PC-3 (cell line): ENCODE results near the gene GTPBP6. TPM values are rescaled to one million over a fixed set of nuclear protein-coding genes. Genes with fewer than 3 reads are reported as not detected.

Experiments used
- ATAC-seq: fragments of 200-7000 bp; cut with Tn5 transposase; 2 replicates; pipeline ENCODE4 v1.9.1; 2020; ENCODE audit warnings: mild to moderate bottlenecking, moderate library complexity
- BruUV-seq: library from RNA; stranded (reverse); fragments of 400-500 nt; replicated peaks from 2 replicates; lab custom pipeline; 2021; lab: Mats Ljungman, UMichigan
- CTCF ChIA-PET: fragments of 300-600 bp; sonication (Branson Sonifier 250); formaldehyde crosslinking; loops from one replicate; lab custom pipeline; 2022; ENCODE audit warnings: antibody characterized with exemption; lab: Charles Lee
- POLR2A ChIA-PET: fragments of 300-600 bp; sonication (Branson Sonifier 250); formaldehyde crosslinking; loops from one replicate; lab custom pipeline; 2022; ENCODE audit warnings: antibody characterized with exemption; ENCODE audit not compliant: unreplicated experiment; lab: Charles Lee
- DNase-seq: peaks from one replicate; pipeline ENCODE4 v3.0.0-alpha.2; 2015
- H2AFZ ChIP-seq: fragments of 300-600 bp; sonication (generic); 2 replicates; pipeline ENCODE4 v1.6.0; 2016; ENCODE audit warnings: antibody characterized with exemption, low read length
- H3F3A ChIP-seq: fragments of 300-600 bp; sonication (generic); one replicate; pipeline ENCODE4 v1.6.0; 2017; ENCODE audit warnings: antibody characterized with exemption, low read length, control low read depth, mild to moderate bottlenecking; ENCODE audit not compliant: unreplicated experiment
- H3K27ac ChIP-seq: fragments of 300-600 bp; sonication (generic); 2 replicates; pipeline ENCODE4 v1.5.1; 2016; ENCODE audit warnings: mild to moderate bottlenecking, low read length
- H3K27me3 ChIP-seq: fragments of 300-600 bp; sonication (generic); 2 replicates; pipeline ENCODE4 v1.6.1; 2016; ENCODE audit warnings: low read length, mixed read lengths
- H3K36me3 ChIP-seq: fragments of 300-600 bp; sonication (generic); 2 replicates; pipeline ENCODE4 v1.6.1; 2016; ENCODE audit warnings: low read depth, mixed run types, low read length, mixed read lengths
- H3K4me1 ChIP-seq: fragments of 300-600 bp; sonication (generic); 2 replicates; pipeline ENCODE4 v1.5.1; 2016; ENCODE audit warnings: low read length; ENCODE audit not compliant: insufficient read depth
- H3K4me2 ChIP-seq: fragments of 300-600 bp; sonication (generic); 2 replicates; pipeline ENCODE4 v1.6.0; 2016; ENCODE audit warnings: low read length
- H3K4me3 ChIP-seq: fragments of 300-600 bp; sonication (generic); 2 replicates; pipeline ENCODE4 v1.5.1; 2016; ENCODE audit warnings: mild to moderate bottlenecking, low read length, mixed read lengths
- H3K79me2 ChIP-seq: fragments of 300-600 bp; sonication (generic); 2 replicates; pipeline ENCODE4 v1.6.1; 2017; ENCODE audit warnings: low read length, mixed read lengths
- H3K9ac ChIP-seq: fragments of 300-600 bp; sonication (generic); 2 replicates; pipeline ENCODE4 v1.6.0; 2016; ENCODE audit warnings: mild to moderate bottlenecking, low read length
- H3K9me2 ChIP-seq: fragments of 300-600 bp; sonication (generic); replicated peaks from 2 replicates; pipeline ENCODE4 v1.6.1; 2016; ENCODE audit warnings: mixed run types, low read length, mixed read lengths
- H3K9me3 ChIP-seq: fragments of 300-600 bp; sonication (generic); 2 replicates; pipeline ENCODE4 v1.6.1; 2016; ENCODE audit warnings: low read length, mixed read lengths
- H4K20me1 ChIP-seq: fragments of 300-600 bp; sonication (generic); 2 replicates; pipeline ENCODE4 v1.6.1; 2016; ENCODE audit warnings: low read length, mixed read lengths
- EZH2 ChIP-seq: fragments of 300-600 bp; sonication (generic); IDR thresholded peaks from one replicate; pipeline ENCODE4 v1.6.1; 2017; ENCODE audit warnings: antibody characterized with exemption, mild to moderate bottlenecking, low read length; ENCODE audit not compliant: unreplicated experiment
- EZH2phosphoT487 ChIP-seq: fragments of 300-600 bp; sonication (generic); IDR thresholded peaks from 2 replicates; pipeline ENCODE4 v1.6.1; 2018; ENCODE audit warnings: mild to moderate bottlenecking, antibody characterized with exemption, low read length, borderline replicate concordance
- intact Hi-C: fragments of 100-400 bp; cut with micrococcal nuclease; formaldehyde crosslinking; loops from 2 replicates; pipeline ENCODE4 v1.9.0; 2023
- total RNA-seq: library from RNA; depleted of rRNA; stranded (reverse); fragments of >200 nt; gene quantifications from 2 replicates; pipeline ENCODE4 v1.2.3, GENCODE V29; 2014
- TF ChIP-seq, protein P1 (sequence below): fragments of 300-600 bp; sonication (generic); conservative IDR thresholded peaks from 2 replicates; pipeline ENCODE4 v1.5.1; 2017; ENCODE audit warnings: antibody characterized with exemption, low read depth, mild to moderate bottlenecking, low read length

GTPBP6 gene
- total RNA-seq, 1 experiment from 2014 or later: 38.8 TPM

DNA sequence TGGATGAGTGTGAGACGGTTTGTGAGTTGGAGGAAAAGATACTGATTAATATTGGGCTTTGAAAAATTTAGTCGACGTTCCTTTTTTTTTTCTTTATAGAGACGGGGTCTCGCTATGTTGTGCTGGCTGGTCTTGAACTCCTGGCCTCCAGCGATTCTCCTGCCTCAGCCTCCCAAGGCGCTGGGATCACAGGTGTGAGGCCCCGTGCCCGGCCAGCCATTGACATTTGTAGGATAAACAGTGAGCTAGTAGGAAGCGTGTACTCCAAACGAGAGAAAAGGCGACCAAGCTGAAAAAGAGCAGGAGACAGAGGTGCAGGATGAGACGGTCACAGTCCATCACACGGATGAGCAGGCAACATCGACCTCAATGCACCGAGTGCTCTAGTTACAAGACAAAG, 48.8 kb upstream of the GTPBP6 start:
- intact Hi-C loops: no loop called here
- H3K27ac ChIP-seq: no peak overlapping the region
- ATAC-seq (no peak), DNase-seq (no peak)
- H3K9me3 ChIP-seq: no peaks in the 10 kb centered on the region
- ChIA-PET POLR2A (no interaction called here), CTCF (no interaction called here)
- no peaks in the 10 kb centered on the region for H3K9me2 ChIP-seq
- H4K20me1 ChIP-seq: no peaks in the 10 kb centered on the region
- no TSS peak for BruUV-seq
- no peak overlapping the region for H3K9ac ChIP-seq
- H3F3A ChIP-seq: no peaks in the 10 kb centered on the region
- no peaks in the 10 kb centered on the region for H3K36me3 ChIP-seq
- no peaks in the 10 kb centered on the region for H3K79me2 ChIP-seq
- no peaks in the 10 kb centered on the region for H3K27me3 ChIP-seq
- no peak overlapping the region for H3K4me3 ChIP-seq
- no peak overlapping the region for H2AFZ ChIP-seq
- no peaks in the 10 kb centered on the region for H3K4me1 ChIP-seq
- TF ChIP-seq EZH2 (no peak), EZH2phosphoT487 (no peak)
- TF ChIP-seq, protein P1, sequence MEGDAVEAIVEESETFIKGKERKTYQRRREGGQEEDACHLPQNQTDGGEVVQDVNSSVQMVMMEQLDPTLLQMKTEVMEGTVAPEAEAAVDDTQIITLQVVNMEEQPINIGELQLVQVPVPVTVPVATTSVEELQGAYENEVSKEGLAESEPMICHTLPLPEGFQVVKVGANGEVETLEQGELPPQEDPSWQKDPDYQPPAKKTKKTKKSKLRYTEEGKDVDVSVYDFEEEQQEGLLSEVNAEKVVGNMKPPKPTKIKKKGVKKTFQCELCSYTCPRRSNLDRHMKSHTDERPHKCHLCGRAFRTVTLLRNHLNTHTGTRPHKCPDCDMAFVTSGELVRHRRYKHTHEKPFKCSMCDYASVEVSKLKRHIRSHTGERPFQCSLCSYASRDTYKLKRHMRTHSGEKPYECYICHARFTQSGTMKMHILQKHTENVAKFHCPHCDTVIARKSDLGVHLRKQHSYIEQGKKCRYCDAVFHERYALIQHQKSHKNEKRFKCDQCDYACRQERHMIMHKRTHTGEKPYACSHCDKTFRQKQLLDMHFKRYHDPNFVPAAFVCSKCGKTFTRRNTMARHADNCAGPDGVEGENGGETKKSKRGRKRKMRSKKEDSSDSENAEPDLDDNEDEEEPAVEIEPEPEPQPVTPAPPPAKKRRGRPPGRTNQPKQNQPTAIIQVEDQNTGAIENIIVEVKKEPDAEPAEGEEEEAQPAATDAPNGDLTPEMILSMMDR: no peak
- no peak overlapping the region for H3K4me2 ChIP-seq

DNA sequence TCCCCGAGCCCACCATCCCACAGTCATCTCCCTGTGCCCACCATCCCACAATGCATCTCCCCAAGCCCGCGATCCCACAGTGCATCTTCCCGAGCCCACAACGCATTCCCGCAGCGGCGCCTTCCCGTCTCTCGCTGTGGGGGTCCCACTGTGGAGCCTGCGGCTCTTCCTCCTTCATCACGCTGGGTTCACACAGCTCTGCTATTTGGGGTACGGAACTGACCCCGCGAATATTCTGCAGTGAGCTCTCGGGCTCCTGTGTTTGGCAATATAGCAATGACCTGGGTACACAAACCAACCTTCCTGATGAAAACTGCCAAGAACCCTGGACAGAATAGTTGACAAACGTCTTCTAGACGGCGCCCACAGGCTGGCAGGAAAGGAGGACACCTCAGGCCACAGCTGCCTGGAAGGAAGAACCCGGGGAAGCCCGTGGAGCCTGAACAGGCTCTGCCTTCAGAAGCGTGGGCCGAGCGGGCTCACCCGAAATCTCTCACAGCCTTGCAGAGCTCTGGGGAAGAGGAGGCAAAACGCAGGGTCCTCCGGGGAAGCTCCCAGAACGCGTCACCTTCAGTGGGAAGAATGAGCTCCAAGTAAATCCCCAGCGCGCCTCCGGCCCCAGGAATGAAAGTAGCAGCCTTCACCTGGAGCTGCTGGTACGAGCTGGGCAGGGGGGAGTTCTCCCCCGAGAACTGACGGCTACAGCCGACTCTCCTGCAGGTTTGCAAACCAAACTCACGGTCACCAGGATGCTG, 45.2 kb upstream of the GTPBP6 start:
- POLR2A ChIA-PET: no interaction called here
- no peak overlapping the region for H3K9ac ChIP-seq

More for the DNA sequence above, 45.2 kb upstream of the GTPBP6 start:
- H3K4me2 ChIP-seq: no peak overlapping the region
- no peaks in the 10 kb centered on the region for H3K9me3 ChIP-seq
- DNase-seq (no peak), ATAC-seq (no peak)
- H3K27ac ChIP-seq: no peak overlapping the region
- H4K20me1 ChIP-seq: no peaks in the 10 kb centered on the region
- no peaks in the 10 kb centered on the region for H3K79me2 ChIP-seq
- TF ChIP-seq EZH2 (no peak), EZH2phosphoT487 (no peak)
- TF ChIP-seq, protein P1: no peak
- no peak overlapping the region for H2AFZ ChIP-seq
- H3K9me2 ChIP-seq: no peaks in the 10 kb centered on the region
- H3K36me3 ChIP-seq: peaks cover 13% of the 10 kb centered on the region
- no peak overlapping the region for H3K4me3 ChIP-seq
- no peaks in the 10 kb centered on the region for H3K4me1 ChIP-seq
- BruUV-seq: no TSS peak
- CTCF ChIA-PET: no interaction called here
- H3K27me3 ChIP-seq: no peaks in the 10 kb centered on the region
- intact Hi-C loops: no loop called here
- H3F3A ChIP-seq: no peaks in the 10 kb centered on the region
